ENCODE data around the gene TACC2.

TACC2 gene

GRCh38 chr10:122078326-122078725 lies 89.4 kb downstream of the TACC2 start:
- Histone ChIP-seq H3K4me3 (ENCODE audit: insufficient read depth, low read depth, low read length, poor library complexity, severe bottlenecking) (no peak overlapping the region), H3K27ac (ENCODE audit: insufficient read depth, low read length, poor library complexity, severe bottlenecking) (no peak overlapping the region), H3K9me3 (ENCODE audit: control insufficient read depth, low read length) (no peaks in the 10 kb centered on the region), H3K36me3 (ENCODE audit: control insufficient read depth, insufficient read depth, low read length) (no peaks in the 10 kb centered on the region), H3K27me3 (replicated peaks; ENCODE audit: control insufficient read depth, insufficient read depth, low read length, poor library complexity, severe bottlenecking) (no peaks in the 10 kb centered on the region), H3K4me1 (ENCODE audit: control insufficient read depth, insufficient read depth, low read length, poor library complexity, severe bottlenecking) (no peaks in the 10 kb centered on the region)
- DNase-seq = no peak

- DNase-seq = no peak
- H3K4me3 ChIP-seq (ENCODE audit: insufficient read depth, low read depth, low read length, poor library complexity, severe bottlenecking) = no peak overlapping the region
- H3K27ac ChIP-seq (ENCODE audit: insufficient read depth, low read length, poor library complexity, severe bottlenecking) = no peak overlapping the region
These were observed 90.2 kb downstream of the TACC2 start for GRCh38 chr10:122078965-122079795.

GRCh38 chr10:122082616-122083477 lies 93.9 kb downstream of the TACC2 start:
- Histone ChIP-seq H3K27ac (ENCODE audit: insufficient read depth, low read length, poor library complexity, severe bottlenecking) (no peak overlapping the region), H3K27me3 (replicated peaks; ENCODE audit: control insufficient read depth, insufficient read depth, low read length, poor library complexity, severe bottlenecking) (no peaks in the 10 kb centered on the region)

More at GRCh38 chr10:122078965-122079795, 90.2 kb downstream of the TACC2 start:
- Histone ChIP-seq H3K4me1 (ENCODE audit: control insufficient read depth, insufficient read depth, low read length, poor library complexity, severe bottlenecking) (no peaks in the 10 kb centered on the region), H3K36me3 (ENCODE audit: control insufficient read depth, insufficient read depth, low read length) (no peaks in the 10 kb centered on the region), H3K9me3 (ENCODE audit: control insufficient read depth, low read length) (no peaks in the 10 kb centered on the region), H3K27me3 (replicated peaks; ENCODE audit: control insufficient read depth, insufficient read depth, low read length, poor library complexity, severe bottlenecking) (no peaks in the 10 kb centered on the region)

GRCh38 chr10:122083478-122084025 lies 94.6 kb downstream of the TACC2 start:
- Histone ChIP-seq H3K27ac (ENCODE audit: insufficient read depth, low read length, poor library complexity, severe bottlenecking) (no peak overlapping the region), H3K9me3 (ENCODE audit: control insufficient read depth, low read length) (no peaks in the 10 kb centered on the region), H3K4me1 (ENCODE audit: control insufficient read depth, insufficient read depth, low read length, poor library complexity, severe bottlenecking) (no peaks in the 10 kb centered on the region), H3K4me3 (ENCODE audit: insufficient read depth, low read depth, low read length, poor library complexity, severe bottlenecking) (no peak overlapping the region), H3K36me3 (ENCODE audit: control insufficient read depth, insufficient read depth, low read length) (no peaks in the 10 kb centered on the region), H3K27me3 (replicated peaks; ENCODE audit: control insufficient read depth, insufficient read depth, low read length, poor library complexity, severe bottlenecking) (no peaks in the 10 kb centered on the region)
- DNase-seq = no peak

More at GRCh38 chr10:122082616-122083477, 93.9 kb downstream of the TACC2 start:
- no peak for DNase-seq
- Histone ChIP-seq H3K36me3 (ENCODE audit: control insufficient read depth, insufficient read depth, low read length) (no peaks in the 10 kb centered on the region), H3K9me3 (ENCODE audit: control insufficient read depth, low read length) (no peaks in the 10 kb centered on the region), H3K4me3 (ENCODE audit: insufficient read depth, low read depth, low read length, poor library complexity, severe bottlenecking) (no peak overlapping the region), H3K4me1 (ENCODE audit: control insufficient read depth, insufficient read depth, low read length, poor library complexity, severe bottlenecking) (no peaks in the 10 kb centered on the region)

- Histone ChIP-seq H3K4me3 (ENCODE audit: insufficient read depth, low read depth, low read length, poor library complexity, severe bottlenecking) (no peak overlapping the region), H3K4me1 (ENCODE audit: control insufficient read depth, insufficient read depth, low read length, poor library complexity, severe bottlenecking) (no peaks in the 10 kb centered on the region), H3K36me3 (ENCODE audit: control insufficient read depth, insufficient read depth, low read length) (no peaks in the 10 kb centered on the region), H3K27me3 (replicated peaks; ENCODE audit: control insufficient read depth, insufficient read depth, low read length, poor library complexity, severe bottlenecking) (no peaks in the 10 kb centered on the region), H3K9me3 (ENCODE audit: control insufficient read depth, low read length) (no peaks in the 10 kb centered on the region), H3K27ac (ENCODE audit: insufficient read depth, low read length, poor library complexity, severe bottlenecking) (no peak overlapping the region)
- no peak for DNase-seq
These were observed 95.5 kb downstream of the TACC2 start for GRCh38 chr10:122084286-122085041.

- no peak for DNase-seq
- no peak overlapping the region for H3K27ac ChIP-seq (ENCODE audit: insufficient read depth, low read length, poor library complexity, severe bottlenecking)
- no peaks in the 10 kb centered on the region for H3K36me3 ChIP-seq (ENCODE audit: control insufficient read depth, insufficient read depth, low read length)
- H3K4me1 ChIP-seq (ENCODE audit: control insufficient read depth, insufficient read depth, low read length, poor library complexity, severe bottlenecking) = no peaks in the 10 kb centered on the region
- no peaks in the 10 kb centered on the region for H3K9me3 ChIP-seq (ENCODE audit: control insufficient read depth, low read length)
- H3K27me3 ChIP-seq (replicated peaks; ENCODE audit: control insufficient read depth, insufficient read depth, low read length, poor library complexity, severe bottlenecking) = no peaks in the 10 kb centered on the region
- H3K4me3 ChIP-seq (ENCODE audit: insufficient read depth, low read depth, low read length, poor library complexity, severe bottlenecking) = no peak overlapping the region
These were observed 96.5 kb downstream of the TACC2 start for GRCh38 chr10:122085423-122085911.

- H3K4me3 ChIP-seq (ENCODE audit: insufficient read depth, low read depth, low read length, poor library complexity, severe bottlenecking) = no peak overlapping the region
- no peak for DNase-seq
- no peaks in the 10 kb centered on the region for H3K27me3 ChIP-seq (replicated peaks; ENCODE audit: control insufficient read depth, insufficient read depth, low read length, poor library complexity, severe bottlenecking)
- no peaks in the 10 kb centered on the region for H3K9me3 ChIP-seq (ENCODE audit: control insufficient read depth, low read length)
- no peak overlapping the region for H3K27ac ChIP-seq (ENCODE audit: insufficient read depth, low read length, poor library complexity, severe bottlenecking)
- H3K36me3 ChIP-seq (ENCODE audit: control insufficient read depth, insufficient read depth, low read length) = no peaks in the 10 kb centered on the region
- H3K4me1 ChIP-seq (ENCODE audit: control insufficient read depth, insufficient read depth, low read length, poor library complexity, severe bottlenecking) = no peaks in the 10 kb centered on the region
These were observed 97.7 kb downstream of the TACC2 start for GRCh38 chr10:122086416-122087240.

GRCh38 chr10:122087436-122087835 lies 98.5 kb downstream of the TACC2 start:
- no peaks in the 10 kb centered on the region for H3K9me3 ChIP-seq (ENCODE audit: control insufficient read depth, low read length)
- H3K36me3 ChIP-seq (ENCODE audit: control insufficient read depth, insufficient read depth, low read length) = no peaks in the 10 kb centered on the region
- no peak overlapping the region for H3K27ac ChIP-seq (ENCODE audit: insufficient read depth, low read length, poor library complexity, severe bottlenecking)
- no peak for DNase-seq
- no peaks in the 10 kb centered on the region for H3K27me3 ChIP-seq (replicated peaks; ENCODE audit: control insufficient read depth, insufficient read depth, low read length, poor library complexity, severe bottlenecking)
- no peaks in the 10 kb centered on the region for H3K4me1 ChIP-seq (ENCODE audit: control insufficient read depth, insufficient read depth, low read length, poor library complexity, severe bottlenecking)
- H3K4me3 ChIP-seq (ENCODE audit: insufficient read depth, low read depth, low read length, poor library complexity, severe bottlenecking) = no peak overlapping the region
